ENCODE results near the gene IGIP.

DNA sequence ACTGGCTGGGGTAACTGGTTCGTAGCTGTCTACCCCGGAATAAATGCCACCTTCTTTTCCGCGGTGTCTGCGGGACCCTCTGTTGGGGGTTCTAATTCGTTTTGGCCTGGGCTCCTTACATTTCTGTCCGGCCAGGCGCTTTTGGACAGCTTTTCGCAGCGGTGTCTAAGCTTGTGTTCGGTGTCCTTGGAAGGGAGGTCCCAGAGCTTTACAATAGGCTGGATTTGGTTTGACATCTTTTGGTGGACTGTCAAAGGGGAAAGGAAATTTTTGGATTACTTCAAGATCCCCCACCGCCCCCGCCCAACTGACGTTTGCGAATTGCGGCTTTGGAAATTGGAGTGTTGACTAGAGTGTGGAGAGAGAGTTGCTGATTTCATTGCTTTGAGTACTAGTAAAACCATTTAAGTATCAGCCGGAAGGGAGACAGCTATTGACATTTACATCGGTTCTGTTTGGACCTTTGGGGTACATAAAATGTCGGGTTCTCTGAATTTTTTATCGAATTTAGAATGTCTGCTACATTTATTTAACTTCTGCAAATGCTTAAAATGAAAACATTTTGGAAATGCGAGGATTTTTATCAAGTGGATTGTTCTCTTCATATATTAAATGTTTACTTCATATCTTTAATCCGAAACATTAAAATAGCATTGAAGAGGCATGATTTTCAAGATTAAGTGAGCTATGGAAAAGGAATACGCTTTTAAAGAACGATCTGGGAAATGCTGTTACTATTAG, 16.5 kb upstream of the IGIP start:
- TF ChIP-seq, protein P1, sequence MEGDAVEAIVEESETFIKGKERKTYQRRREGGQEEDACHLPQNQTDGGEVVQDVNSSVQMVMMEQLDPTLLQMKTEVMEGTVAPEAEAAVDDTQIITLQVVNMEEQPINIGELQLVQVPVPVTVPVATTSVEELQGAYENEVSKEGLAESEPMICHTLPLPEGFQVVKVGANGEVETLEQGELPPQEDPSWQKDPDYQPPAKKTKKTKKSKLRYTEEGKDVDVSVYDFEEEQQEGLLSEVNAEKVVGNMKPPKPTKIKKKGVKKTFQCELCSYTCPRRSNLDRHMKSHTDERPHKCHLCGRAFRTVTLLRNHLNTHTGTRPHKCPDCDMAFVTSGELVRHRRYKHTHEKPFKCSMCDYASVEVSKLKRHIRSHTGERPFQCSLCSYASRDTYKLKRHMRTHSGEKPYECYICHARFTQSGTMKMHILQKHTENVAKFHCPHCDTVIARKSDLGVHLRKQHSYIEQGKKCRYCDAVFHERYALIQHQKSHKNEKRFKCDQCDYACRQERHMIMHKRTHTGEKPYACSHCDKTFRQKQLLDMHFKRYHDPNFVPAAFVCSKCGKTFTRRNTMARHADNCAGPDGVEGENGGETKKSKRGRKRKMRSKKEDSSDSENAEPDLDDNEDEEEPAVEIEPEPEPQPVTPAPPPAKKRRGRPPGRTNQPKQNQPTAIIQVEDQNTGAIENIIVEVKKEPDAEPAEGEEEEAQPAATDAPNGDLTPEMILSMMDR (IDR thresholded peaks at IDR 0.05), result no peak
- TF ChIP-seq EP300 (IDR thresholded peaks at IDR 0.05), result no peak
- no peak for TF ChIP-seq POLR2A (IDR thresholded peaks at IDR 0.05)
